ENCODE results near the gene TRIM69. TPM values are rescaled to one million over a fixed set of nuclear protein-coding genes. Genes with fewer than 3 reads are reported as not detected.

TRIM69 gene
- total RNA-seq, 1 donor from 2014 or later, result 19.6 TPM

GRCh38 chr15:44790215-44790614, 53.9 kb downstream of the TRIM69 start:
- H3K36me3 Mint-ChIP-seq, result no peaks in the 10 kb centered on the region

GRCh38 chr15:44790656-44791055, 54.3 kb downstream of the TRIM69 start:
- Mint-ChIP-seq H3K36me3 (no peaks in the 10 kb centered on the region), H3K4me3 (no peak overlapping the region), H3K4me1 (peaks cover 6% of the 10 kb centered on the region), H3K27me3 (ENCODE audit: low read depth) (peaks cover 37% of the 10 kb centered on the region), H3K9me3 (no peaks in the 10 kb centered on the region), H3K27ac (no peak overlapping the region)
- TF ChIP-seq CTCF (IDR thresholded peaks at IDR 0.05; ENCODE audit: unreplicated experiment), result no peak
- DNase-seq (ENCODE audit: low spot score in 2 of 2, unreplicated experiment in 2 of 2), result no peak

More at GRCh38 chr15:44790215-44790614, 53.9 kb downstream of the TRIM69 start:
- Mint-ChIP-seq H3K4me3 (no peak overlapping the region), H3K4me1 (peaks cover 4% of the 10 kb centered on the region), H3K9me3 (no peaks in the 10 kb centered on the region), H3K27ac (no peak overlapping the region), H3K27me3 (ENCODE audit: low read depth) (peaks cover 35% of the 10 kb centered on the region)
- TF ChIP-seq CTCF (IDR thresholded peaks at IDR 0.05; ENCODE audit: unreplicated experiment), result no peak
- DNase-seq (ENCODE audit: low spot score in 2 of 2, unreplicated experiment in 2 of 2), result no peak

GRCh38 chr15:44792715-44793114, 56.4 kb downstream of the TRIM69 start:
- no peak overlapping the region for H3K4me3 Mint-ChIP-seq
- H3K36me3 Mint-ChIP-seq, result no peaks in the 10 kb centered on the region
- DNase-seq (ENCODE audit: low spot score in 2 of 2, unreplicated experiment in 2 of 2), result no peak
- H3K4me1 Mint-ChIP-seq, result peaks cover 6% of the 10 kb centered on the region
- no peaks in the 10 kb centered on the region for H3K9me3 Mint-ChIP-seq
- no peak overlapping the region for H3K27ac Mint-ChIP-seq
- TF ChIP-seq CTCF (IDR thresholded peaks at IDR 0.05; ENCODE audit: unreplicated experiment), result no peak
- peaks cover 31% of the 10 kb centered on the region for H3K27me3 Mint-ChIP-seq (ENCODE audit: low read depth)

- no peaks in the 10 kb centered on the region for H3K9me3 Mint-ChIP-seq
- H3K4me1 Mint-ChIP-seq, result peaks cover 8% of the 10 kb centered on the region
- TF ChIP-seq CTCF (IDR thresholded peaks at IDR 0.05; ENCODE audit: unreplicated experiment), result no peak
- peaks cover 21% of the 10 kb centered on the region for H3K27me3 Mint-ChIP-seq (ENCODE audit: low read depth)
- no peaks in the 10 kb centered on the region for H3K36me3 Mint-ChIP-seq
- H3K27ac Mint-ChIP-seq, result no peak overlapping the region
- no peak for DNase-seq (ENCODE audit: low spot score in 2 of 2, unreplicated experiment in 2 of 2)
- no peak overlapping the region for H3K4me3 Mint-ChIP-seq
These were observed 57.7 kb downstream of the TRIM69 start for GRCh38 chr15:44794072-44794471.

- Mint-ChIP-seq H3K9me3 (no peaks in the 10 kb centered on the region), H3K4me1 (peaks cover 8% of the 10 kb centered on the region), H3K27me3 (ENCODE audit: low read depth) (peaks cover 24% of the 10 kb centered on the region), H3K27ac (no peak overlapping the region), H3K4me3 (no peak overlapping the region), H3K36me3 (no peaks in the 10 kb centered on the region)
- TF ChIP-seq CTCF (IDR thresholded peaks at IDR 0.05; ENCODE audit: unreplicated experiment), result no peak
- DNase-seq (ENCODE audit: low spot score in 2 of 2, unreplicated experiment in 2 of 2), result no peak
These were observed 60.2 kb downstream of the TRIM69 start for GRCh38 chr15:44796508-44796907.

GRCh38 chr15:44798826-44799225, 62.5 kb downstream of the TRIM69 start:
- no peak overlapping the region for H3K27ac Mint-ChIP-seq
- H3K27me3 Mint-ChIP-seq (ENCODE audit: low read depth), result peaks cover 39% of the 10 kb centered on the region
- no peaks in the 10 kb centered on the region for H3K36me3 Mint-ChIP-seq
- no peaks in the 10 kb centered on the region for H3K9me3 Mint-ChIP-seq
- H3K4me1 Mint-ChIP-seq, result peaks cover 8% of the 10 kb centered on the region
- DNase-seq (ENCODE audit: low spot score in 2 of 2, unreplicated experiment in 2 of 2), result no peak
- no peak for TF ChIP-seq CTCF (IDR thresholded peaks at IDR 0.05; ENCODE audit: unreplicated experiment)
- H3K4me3 Mint-ChIP-seq, result no peak overlapping the region

All from mesothelial cell of epicardium (in vitro differentiated cells).